ENCODE results near the gene ADAMTS2. TPM values are rescaled to one million over a fixed set of nuclear protein-coding genes. Genes with fewer than 3 reads are reported as not detected.

Gene ADAMTS2
- total RNA-seq, 2 experiments from 2014 or later, result not detected

DNA sequence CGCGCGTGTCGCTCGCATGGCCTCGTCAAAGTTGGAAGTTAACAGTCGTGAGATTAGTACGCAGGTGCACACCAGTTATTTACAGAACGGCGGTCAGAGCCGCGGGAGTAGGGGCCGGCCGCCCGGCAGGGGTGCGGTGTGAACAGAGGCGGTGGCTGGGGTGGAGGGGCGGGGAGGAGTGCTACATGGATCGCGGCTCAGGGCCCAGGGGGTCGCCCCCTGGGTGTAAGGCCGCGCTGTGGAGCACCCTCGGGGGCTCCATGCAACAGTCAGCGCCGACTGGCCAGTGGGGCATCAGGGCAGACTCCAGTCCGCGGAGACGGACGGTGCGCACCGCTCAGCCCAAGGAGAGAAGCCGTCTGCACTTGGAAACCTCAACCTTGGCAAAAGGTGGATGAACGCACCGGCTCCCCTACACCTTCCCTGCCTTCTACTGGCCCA lies 224.8 kb downstream of the ADAMTS2 start:
- Mint-ChIP-seq H3K27me3 (ENCODE audit: low read depth) (no peaks in the 10 kb centered on the region), H3K4me3 (no peak overlapping the region), H3K4me1 (ENCODE audit: low read depth) (no peaks in the 10 kb centered on the region), H3K27ac (no peak overlapping the region), H3K9me3 (peaks cover 4% of the 10 kb centered on the region), H3K36me3 (ENCODE audit: low read depth) (no peaks in the 10 kb centered on the region)
- DNase-seq, result no peak
- CTCF ChIA-PET, result no interaction called here
- intact Hi-C loops (cut with micrococcal nuclease), result no loop called here

GRCh38 chr5:179119415-179120170 lies 225.7 kb downstream of the ADAMTS2 start:
- intact Hi-C loops (cut with micrococcal nuclease), result no loop called here
- H3K4me1 Mint-ChIP-seq (ENCODE audit: low read depth), result no peaks in the 10 kb centered on the region
- H3K36me3 Mint-ChIP-seq (ENCODE audit: low read depth), result no peaks in the 10 kb centered on the region
- H3K27ac Mint-ChIP-seq, result no peak overlapping the region
- H3K4me3 Mint-ChIP-seq, result no peak overlapping the region
- peaks cover 12% of the 10 kb centered on the region for H3K9me3 Mint-ChIP-seq
- no peaks in the 10 kb centered on the region for H3K27me3 Mint-ChIP-seq (ENCODE audit: low read depth)
- CTCF ChIA-PET, result no interaction called here
- DNase-seq, result no peak

GRCh38 chr5:179118756-179119414 lies 226.4 kb downstream of the ADAMTS2 start:
- CTCF ChIA-PET, result interaction anchor here (0.6 kb wide), 1 partner anchor 378 kb away, joined by 4 read pairs; no protein-coding TSS in a partner anchor
- no peak for DNase-seq

DNA sequence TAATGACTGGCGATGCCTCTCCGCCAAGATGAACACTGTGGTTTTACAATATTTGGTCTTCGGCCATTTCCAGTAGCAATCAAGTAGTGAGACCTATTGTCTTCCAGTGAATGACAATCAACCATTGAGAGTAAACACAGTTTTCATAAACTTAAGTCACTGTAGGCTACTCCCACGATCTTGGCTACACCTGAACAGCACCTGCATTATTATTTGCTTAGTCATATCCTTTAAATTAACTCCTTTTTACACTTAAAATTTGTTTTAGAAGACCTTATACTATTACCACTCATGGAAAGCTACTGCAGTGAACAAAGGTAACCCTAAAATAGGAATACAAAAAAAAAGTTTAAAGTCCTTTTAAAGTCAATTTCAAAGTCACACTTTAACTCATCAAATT lies 226.9 kb downstream of the ADAMTS2 start:
- intact Hi-C loops (cut with micrococcal nuclease), result no loop called here
- Mint-ChIP-seq H3K36me3 (ENCODE audit: low read depth) (no peaks in the 10 kb centered on the region), H3K9me3 (peaks cover 16% of the 10 kb centered on the region), H3K4me3 (no peak overlapping the region), H3K27ac (no peak overlapping the region), H3K27me3 (ENCODE audit: low read depth) (no peaks in the 10 kb centered on the region), H3K4me1 (ENCODE audit: low read depth) (no peaks in the 10 kb centered on the region)
- no peak for DNase-seq
- CTCF ChIA-PET, result interaction anchor here (0.6 kb wide), 1 partner anchor 379 kb away, joined by 4 read pairs; no protein-coding TSS in a partner anchor

More at GRCh38 chr5:179118756-179119414, 226.4 kb downstream of the ADAMTS2 start:
- H3K4me1 Mint-ChIP-seq (ENCODE audit: low read depth), result no peaks in the 10 kb centered on the region
- no peaks in the 10 kb centered on the region for H3K36me3 Mint-ChIP-seq (ENCODE audit: low read depth)
- H3K27me3 Mint-ChIP-seq (ENCODE audit: low read depth), result no peaks in the 10 kb centered on the region
- H3K9me3 Mint-ChIP-seq, result peaks cover 13% of the 10 kb centered on the region
- H3K4me3 Mint-ChIP-seq, result no peak overlapping the region
- intact Hi-C loops (cut with micrococcal nuclease), result no loop called here
- H3K27ac Mint-ChIP-seq, result no peak overlapping the region

GRCh38 chr5:179115845-179116524 lies 229.3 kb downstream of the ADAMTS2 start:
- CTCF ChIA-PET, result no interaction called here
- H3K27ac Mint-ChIP-seq, result no peak overlapping the region

DNA sequence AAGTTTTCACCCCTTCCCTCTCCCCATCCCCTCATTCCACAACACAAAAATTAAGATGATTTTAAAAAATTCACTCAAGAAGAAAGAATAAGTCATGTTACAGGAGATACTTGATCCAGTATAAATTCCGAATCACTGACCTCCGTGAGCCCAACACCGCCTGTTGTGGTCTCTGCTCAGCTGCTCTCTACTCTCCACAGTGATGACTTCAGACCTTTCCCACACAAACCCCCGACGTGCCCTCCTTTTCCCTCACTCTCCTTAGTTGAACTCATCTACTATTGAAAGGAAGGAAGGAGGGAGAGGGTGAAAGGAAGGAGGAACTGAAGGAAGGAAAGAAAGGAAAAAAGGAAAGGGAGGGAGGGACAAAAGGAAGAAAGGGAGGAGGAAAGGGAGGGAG lies 230.0 kb downstream of the ADAMTS2 start:
- Mint-ChIP-seq H3K9me3 (peaks cover 23% of the 10 kb centered on the region), H3K27ac (no peak overlapping the region), H3K4me3 (no peak overlapping the region), H3K4me1 (ENCODE audit: low read depth) (no peaks in the 10 kb centered on the region), H3K27me3 (ENCODE audit: low read depth) (no peaks in the 10 kb centered on the region), H3K36me3 (ENCODE audit: low read depth) (no peaks in the 10 kb centered on the region)
- DNase-seq, result no peak
- intact Hi-C loops (cut with micrococcal nuclease), result no loop called here
- CTCF ChIA-PET, result no interaction called here

More at GRCh38 chr5:179115845-179116524, 229.3 kb downstream of the ADAMTS2 start:
- H3K4me1 Mint-ChIP-seq (ENCODE audit: low read depth), result no peaks in the 10 kb centered on the region
- intact Hi-C loops (cut with micrococcal nuclease), result no loop called here
- no peaks in the 10 kb centered on the region for H3K36me3 Mint-ChIP-seq (ENCODE audit: low read depth)
- no peak for DNase-seq
- H3K4me3 Mint-ChIP-seq, result no peak overlapping the region
- no peaks in the 10 kb centered on the region for H3K27me3 Mint-ChIP-seq (ENCODE audit: low read depth)
- peaks cover 23% of the 10 kb centered on the region for H3K9me3 Mint-ChIP-seq

DNA sequence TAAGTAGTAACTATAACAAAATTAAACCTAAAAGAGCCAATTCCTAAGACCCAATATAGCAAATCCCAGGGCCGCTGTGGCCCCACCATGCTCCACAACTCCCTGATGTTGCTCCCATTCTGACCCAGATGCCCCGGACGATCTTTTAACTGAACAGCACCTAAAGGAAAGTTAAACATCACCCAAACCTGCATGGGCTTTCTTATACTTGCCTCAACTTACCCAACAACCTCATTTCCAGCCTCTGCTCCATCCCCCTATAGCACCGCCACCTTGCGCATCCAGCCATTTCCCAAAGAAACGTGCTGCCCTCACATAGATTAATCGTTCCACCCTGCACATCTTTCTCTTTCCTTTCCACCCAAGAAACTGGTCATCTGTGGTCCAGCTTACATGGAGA lies 230.5 kb downstream of the ADAMTS2 start:
- intact Hi-C loops (cut with micrococcal nuclease), result no loop called here
- CTCF ChIA-PET, result no interaction called here
- Mint-ChIP-seq H3K4me1 (ENCODE audit: low read depth) (no peaks in the 10 kb centered on the region), H3K36me3 (ENCODE audit: low read depth) (no peaks in the 10 kb centered on the region), H3K27me3 (ENCODE audit: low read depth) (no peaks in the 10 kb centered on the region), H3K4me3 (no peak overlapping the region), H3K27ac (no peak overlapping the region), H3K9me3 (peaks cover 23% of the 10 kb centered on the region)
- DNase-seq, result no peak

- DNase-seq, result no peak
- Mint-ChIP-seq H3K9me3 (peaks cover 25% of the 10 kb centered on the region), H3K27me3 (ENCODE audit: low read depth) (no peaks in the 10 kb centered on the region), H3K36me3 (ENCODE audit: low read depth) (no peaks in the 10 kb centered on the region), H3K4me1 (ENCODE audit: low read depth) (no peaks in the 10 kb centered on the region), H3K27ac (no peak overlapping the region), H3K4me3 (no peak overlapping the region)
- CTCF ChIA-PET, result no interaction called here
- intact Hi-C loops (cut with micrococcal nuclease), result no loop called here
These were observed 231.2 kb downstream of the ADAMTS2 start for GRCh38 chr5:179113945-179114641.

DNA sequence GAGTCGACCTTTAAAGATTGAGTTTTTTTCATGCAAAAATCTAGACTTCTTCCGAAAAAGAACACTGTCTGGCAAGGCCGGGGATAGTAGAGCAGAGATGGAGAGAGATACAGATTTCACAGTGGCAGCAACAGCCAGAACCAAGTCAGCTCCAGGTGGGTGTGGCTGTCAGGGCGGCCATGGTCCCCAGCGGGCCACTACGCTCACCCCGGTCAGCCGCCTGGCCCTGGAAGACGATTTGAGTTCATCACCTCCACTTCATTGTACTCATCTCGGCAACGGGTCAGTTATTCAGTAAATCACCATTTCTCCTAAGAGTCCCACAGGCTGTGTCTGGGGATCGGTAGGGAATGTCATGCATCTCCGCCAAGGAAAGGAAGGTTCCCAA lies 232.1 kb downstream of the ADAMTS2 start:
- no peak for DNase-seq
- Mint-ChIP-seq H3K9me3 (peaks cover 25% of the 10 kb centered on the region), H3K27me3 (ENCODE audit: low read depth) (no peaks in the 10 kb centered on the region), H3K27ac (no peak overlapping the region), H3K4me1 (ENCODE audit: low read depth) (no peaks in the 10 kb centered on the region), H3K4me3 (no peak overlapping the region), H3K36me3 (ENCODE audit: low read depth) (no peaks in the 10 kb centered on the region)
- CTCF ChIA-PET, result no interaction called here
- intact Hi-C loops (cut with micrococcal nuclease), result no loop called here

DNA sequence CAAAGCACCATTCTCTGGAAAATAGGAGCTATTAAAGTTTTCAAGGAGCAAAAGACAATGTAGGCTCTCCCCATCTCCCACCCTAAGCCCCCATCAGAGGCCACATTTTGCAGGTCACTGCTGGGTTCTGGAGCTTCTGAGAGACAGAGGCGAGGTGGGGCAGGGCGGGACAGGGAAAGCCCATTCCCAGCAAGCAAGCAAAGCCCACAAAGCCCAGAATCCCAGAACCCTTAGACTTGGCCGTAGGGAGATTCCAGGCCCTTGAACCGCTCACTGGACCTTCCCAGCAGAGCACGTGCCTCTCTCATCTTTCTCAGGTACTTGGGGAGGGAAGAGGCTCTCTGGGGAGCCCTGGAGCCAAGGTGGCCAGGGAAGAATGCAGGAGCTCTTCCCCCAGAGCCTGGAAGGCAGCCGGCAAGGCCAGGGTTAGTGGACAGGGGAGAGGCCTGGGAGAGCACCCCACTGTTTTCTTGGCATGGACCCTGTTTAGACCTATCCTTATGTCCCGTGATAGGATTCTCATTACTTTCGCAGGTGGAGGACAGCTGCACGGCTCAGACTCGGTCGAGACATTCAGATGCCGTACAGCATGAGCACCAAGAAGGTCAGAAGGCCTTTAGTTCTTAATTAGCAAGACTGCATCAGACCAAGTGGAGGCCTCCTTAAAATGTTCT lies 232.7 kb downstream of the ADAMTS2 start:
- intact Hi-C loops (cut with micrococcal nuclease), result no loop called here
- Mint-ChIP-seq H3K36me3 (ENCODE audit: low read depth) (no peaks in the 10 kb centered on the region), H3K4me3 (no peak overlapping the region), H3K27ac (no peak overlapping the region), H3K27me3 (ENCODE audit: low read depth) (no peaks in the 10 kb centered on the region), H3K4me1 (ENCODE audit: low read depth) (no peaks in the 10 kb centered on the region), H3K9me3 (peaks cover 27% of the 10 kb centered on the region)
- CTCF ChIA-PET, result no interaction called here
- DNase-seq, result no peak

DNA sequence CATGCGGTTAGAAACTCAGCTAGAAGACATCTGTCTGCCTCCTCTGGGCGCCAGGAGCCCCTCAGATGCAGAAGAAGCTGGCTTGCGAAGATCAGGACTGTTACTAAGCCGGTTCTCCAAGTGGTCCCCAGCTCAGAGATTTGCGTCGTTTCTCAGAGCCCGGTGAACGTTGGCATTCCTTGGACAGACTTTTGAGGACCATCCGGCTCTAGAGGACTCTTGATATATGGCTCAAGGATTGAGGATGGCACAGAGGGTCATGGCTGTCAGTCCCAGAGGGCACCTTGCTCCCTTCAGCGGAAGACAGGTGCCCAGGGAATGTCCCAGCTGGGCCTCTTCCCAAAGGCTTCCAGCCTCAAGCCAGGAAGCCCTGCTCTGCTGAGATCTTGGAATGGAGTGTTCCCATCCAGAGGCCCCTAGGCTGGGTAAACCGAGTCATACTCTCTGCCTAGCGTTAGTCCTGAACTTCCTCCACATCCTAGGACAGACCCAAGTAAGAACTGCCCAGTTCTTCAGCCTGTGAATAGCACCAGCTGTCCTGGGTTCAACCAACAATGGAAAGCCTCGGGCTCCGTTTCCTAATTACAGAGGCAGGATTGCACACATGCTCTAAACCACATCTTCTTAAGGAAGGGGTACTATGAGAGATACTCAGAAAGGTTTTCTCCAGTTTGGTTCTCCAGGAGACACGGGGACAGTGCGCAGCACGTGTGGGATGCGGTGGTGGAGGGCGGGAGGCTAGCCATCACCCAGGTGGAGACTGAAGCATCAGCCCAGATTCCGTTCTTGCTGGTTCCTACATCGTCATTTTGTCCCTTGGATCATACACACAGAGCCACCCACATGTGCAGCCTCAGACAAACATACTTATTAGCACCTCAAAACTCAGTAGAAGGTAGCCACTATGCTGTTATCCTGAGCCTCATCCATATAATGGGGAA lies 233.7 kb downstream of the ADAMTS2 start:
- Mint-ChIP-seq H3K4me3 (no peak overlapping the region), H3K4me1 (ENCODE audit: low read depth) (no peaks in the 10 kb centered on the region), H3K9me3 (peaks cover 30% of the 10 kb centered on the region), H3K36me3 (ENCODE audit: low read depth) (no peaks in the 10 kb centered on the region), H3K27ac (no peak overlapping the region), H3K27me3 (ENCODE audit: low read depth) (no peaks in the 10 kb centered on the region)
- CTCF ChIA-PET, result no interaction called here
- DNase-seq, result no peak
- intact Hi-C loops (cut with micrococcal nuclease), result no loop called here

All from activated naive CD4-positive, alpha-beta T cell treated with anti-CD3 and anti-CD28 coated beads for 36 hours (primary cell).